HG03439 (cell line): ENCODE data around the gene CACHD1.

ENCODE experiments used
- ATAC-seq: cut with Tn5 transposase; IDR thresholded peaks from one replicate; pipeline ENCODE4 v1.9.1; 2021; ENCODE audit warnings: mild to moderate bottlenecking, moderate library complexity; ENCODE audit not compliant: unreplicated experiment

CACHD1 gene

GRCh38 chr1:64545118-64545843 is 75.4 kb downstream of the CACHD1 start:
- ATAC-seq: no peak

- ATAC-seq: no peak
Observed at GRCh38 chr1:64546013-64546412, 76.1 kb downstream of the CACHD1 start.

GRCh38 chr1:64549464-64550239 is 79.7 kb downstream of the CACHD1 start:
- no peak for ATAC-seq

GRCh38 chr1:64550510-64550909 is 80.6 kb downstream of the CACHD1 start:
- no peak for ATAC-seq

GRCh38 chr1:64550946-64551605 is 81.1 kb downstream of the CACHD1 start:
- no peak for ATAC-seq

GRCh38 chr1:64553285-64553684 is 83.4 kb downstream of the CACHD1 start:
- ATAC-seq: no peak

- ATAC-seq: no peak
Observed at GRCh38 chr1:64555947-64556346, 86.0 kb downstream of the CACHD1 start.

- ATAC-seq: no peak
Observed at GRCh38 chr1:64561993-64562392, 92.1 kb downstream of the CACHD1 start.

GRCh38 chr1:64563958-64564565 is 94.1 kb downstream of the CACHD1 start:
- no peak for ATAC-seq

- no peak for ATAC-seq
Observed at GRCh38 chr1:64564891-64565290, 95.0 kb downstream of the CACHD1 start.

GRCh38 chr1:64567426-64568170 is 97.7 kb downstream of the CACHD1 start:
- ATAC-seq: no peak

GRCh38 chr1:64568171-64568450 is 98.2 kb downstream of the CACHD1 start:
- no peak for ATAC-seq

GRCh38 chr1:64569411-64569810 is 99.5 kb downstream of the CACHD1 start:
- ATAC-seq: no peak

GRCh38 chr1:64570267-64570855 is 100.4 kb downstream of the CACHD1 start:
- ATAC-seq: no peak

- ATAC-seq: no peak
Observed at GRCh38 chr1:64572222-64572900, 102.4 kb downstream of the CACHD1 start.

- ATAC-seq: no peak
Observed at GRCh38 chr1:64574301-64574700, 104.4 kb downstream of the CACHD1 start.

GRCh38 chr1:64575881-64576676 is 106.2 kb downstream of the CACHD1 start:
- no peak for ATAC-seq

GRCh38 chr1:64578270-64578973 is 108.5 kb downstream of the CACHD1 start:
- no peak for ATAC-seq

- ATAC-seq: no peak
Observed at GRCh38 chr1:64579767-64580166, 109.8 kb downstream of the CACHD1 start.
